Gastrocnemius medialis (tissue), 4 donors: ENCODE results near the gene KIRREL3.

Source experiments
- POLR2A ChIP-seq, 2 donors: fragments of 450-650 bp; IDR thresholded peaks; one replicate each; pipeline ENCODE4 v1.6.1; 2017; ENCODE audit warnings: antibody characterized with exemption in 2 of 2, mild to moderate bottlenecking in 2 of 2, moderate library complexity in 2 of 2
- TF ChIP-seq, protein P1 (sequence below), 5 experiments: fragments of 450-650 bp in 3 of 5; fragments of 200-600 bp in 2 of 5; sonication (generic) in 2 of 5; IDR thresholded peaks in 4 of 5; conservative IDR thresholded peaks in 1 of 5; 1 replicate in 4 of 5; 2 replicates in 1 of 5; pipeline ENCODE4 v1.5.1; 2016 to 2019; ENCODE audit warnings: antibody characterized with exemption in 5 of 5, mild to moderate bottlenecking in 3 of 5, moderate library complexity in 3 of 5

DNA sequence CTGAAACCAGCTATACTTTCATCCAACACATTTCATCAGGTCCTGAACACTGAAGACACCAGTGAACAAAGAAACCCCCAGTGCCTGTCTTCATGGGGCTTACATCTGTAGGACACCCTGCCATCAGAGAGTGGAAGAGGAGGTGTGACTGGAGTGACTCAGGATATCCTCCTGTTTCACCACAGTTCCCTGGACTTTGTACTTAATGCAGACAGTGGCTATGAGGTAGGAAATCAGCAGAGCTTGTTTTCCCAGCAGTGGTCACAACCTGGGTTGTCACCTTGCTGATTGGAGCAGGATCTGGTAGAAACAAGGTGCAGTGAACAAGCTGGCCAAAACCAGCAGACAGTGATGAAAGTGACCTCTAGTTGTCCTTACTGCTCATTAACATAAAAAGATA, 128.8 kb downstream of the KIRREL3 start:
- TF ChIP-seq, protein P1, sequence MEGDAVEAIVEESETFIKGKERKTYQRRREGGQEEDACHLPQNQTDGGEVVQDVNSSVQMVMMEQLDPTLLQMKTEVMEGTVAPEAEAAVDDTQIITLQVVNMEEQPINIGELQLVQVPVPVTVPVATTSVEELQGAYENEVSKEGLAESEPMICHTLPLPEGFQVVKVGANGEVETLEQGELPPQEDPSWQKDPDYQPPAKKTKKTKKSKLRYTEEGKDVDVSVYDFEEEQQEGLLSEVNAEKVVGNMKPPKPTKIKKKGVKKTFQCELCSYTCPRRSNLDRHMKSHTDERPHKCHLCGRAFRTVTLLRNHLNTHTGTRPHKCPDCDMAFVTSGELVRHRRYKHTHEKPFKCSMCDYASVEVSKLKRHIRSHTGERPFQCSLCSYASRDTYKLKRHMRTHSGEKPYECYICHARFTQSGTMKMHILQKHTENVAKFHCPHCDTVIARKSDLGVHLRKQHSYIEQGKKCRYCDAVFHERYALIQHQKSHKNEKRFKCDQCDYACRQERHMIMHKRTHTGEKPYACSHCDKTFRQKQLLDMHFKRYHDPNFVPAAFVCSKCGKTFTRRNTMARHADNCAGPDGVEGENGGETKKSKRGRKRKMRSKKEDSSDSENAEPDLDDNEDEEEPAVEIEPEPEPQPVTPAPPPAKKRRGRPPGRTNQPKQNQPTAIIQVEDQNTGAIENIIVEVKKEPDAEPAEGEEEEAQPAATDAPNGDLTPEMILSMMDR (IDR thresholded peaks at IDR 0.05 in 4 of 5, conservative IDR thresholded peaks at IDR 0.05 in 1 of 5), result no peak
- TF ChIP-seq POLR2A (IDR thresholded peaks at IDR 0.05), result no peak
